Osteoblast (primary cell): ENCODE data around the gene BIRC5. TPM values are rescaled to one million over a fixed set of nuclear protein-coding genes. Genes with fewer than 3 reads are reported as not detected.

Experiments used
- DNase-seq: peaks from one replicate; pipeline ENCODE4 v3.0.0; 2011; ENCODE audit warnings: low spot score, mixed read lengths; ENCODE audit not compliant: insufficient read length; ENCODE audit errors: missing footprints
- H2AFZ ChIP-seq: 2 replicates; pipeline ENCODE4 v1.6.0; 2011; ENCODE audit warnings: mild to moderate bottlenecking, low read length
- H3K27ac ChIP-seq: 2 replicates; pipeline ENCODE4 v1.5.1; 2011; ENCODE audit warnings: mild to moderate bottlenecking, low read depth, low read length, moderate library complexity
- H3K27me3 ChIP-seq: 2 replicates; pipeline ENCODE4 v1.6.0; 2012; ENCODE audit warnings: mild to moderate bottlenecking, control low read depth, inconsistent platforms, low read length, moderate library complexity; ENCODE audit not compliant: insufficient read depth
- H3K36me3 ChIP-seq: 2 replicates; pipeline ENCODE4 v1.5.1; 2011; ENCODE audit warnings: mild to moderate bottlenecking, low read length, control low read depth, moderate library complexity; ENCODE audit not compliant: insufficient read depth
- H3K4me1 ChIP-seq: 2 replicates; pipeline ENCODE4 v1.5.1; 2011; ENCODE audit warnings: mild to moderate bottlenecking, low read length, control low read depth, moderate library complexity; ENCODE audit not compliant: insufficient read depth
- H3K4me2 ChIP-seq: 2 replicates; pipeline ENCODE4 v1.6.0; 2011; ENCODE audit warnings: mild to moderate bottlenecking, low read length; ENCODE audit not compliant: insufficient read depth
- H3K4me3 ChIP-seq: fragments of 200-600 bp; sonication (generic); 3 replicates; pipeline ENCODE4 v1.5.1; 2012; ENCODE audit warnings: mild to moderate bottlenecking, low read length, inconsistent platforms; ENCODE audit not compliant: insufficient read depth
- H3K79me2 ChIP-seq: 2 replicates; pipeline ENCODE4 v1.6.0; 2012; ENCODE audit warnings: mild to moderate bottlenecking, low read length, control low read depth, inconsistent platforms; ENCODE audit not compliant: insufficient read depth
- H3K9me3 ChIP-seq: 2 replicates; pipeline ENCODE4 v1.5.1; 2011; ENCODE audit warnings: low read depth, low read length, control low read depth
- H4K20me1 ChIP-seq: 2 replicates; pipeline ENCODE4 v1.6.0; 2012; ENCODE audit warnings: mild to moderate bottlenecking, low read length, control low read depth; ENCODE audit not compliant: insufficient read depth
- total RNA-seq: library from RNA; depleted of rRNA; stranded (reverse); fragments of >200 nt; gene quantifications from 2 replicates; pipeline ENCODE4 v1.2.3, GENCODE V29; 2012
- TF ChIP-seq, protein P1 (sequence below): IDR thresholded peaks from 2 replicates; pipeline ENCODE4 v1.5.1; 2011; ENCODE audit warnings: mild to moderate bottlenecking, low read depth, low read length, moderate library complexity; ENCODE audit errors: extremely low read depth

The BIRC5 gene
- total RNA-seq, 1 donor: 8.0 TPM

DNA sequence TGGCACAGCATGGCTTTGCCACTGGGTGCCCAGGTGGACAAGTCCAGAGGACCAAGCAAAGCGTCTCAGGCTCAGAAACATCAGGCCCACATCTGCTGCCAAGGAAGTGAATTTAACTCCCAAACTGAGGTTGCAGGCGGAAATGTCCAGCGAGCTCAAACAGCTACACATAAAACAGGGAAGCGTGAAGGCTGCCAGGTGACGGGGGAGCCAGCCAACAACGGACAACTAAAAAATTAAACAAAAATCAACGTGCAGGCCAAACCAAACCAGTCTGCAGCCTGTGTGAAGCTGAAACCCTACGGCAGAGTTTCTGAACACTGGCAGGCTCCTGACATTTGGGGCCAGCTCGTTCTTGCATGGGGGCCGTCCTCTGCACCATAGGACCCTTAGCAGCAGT is 29.7 kb upstream of the BIRC5 start:
- H4K20me1 ChIP-seq: no peaks in the 10 kb centered on the region
- H3K27ac ChIP-seq: no peak overlapping the region
- peaks cover 12% of the 10 kb centered on the region for H3K79me2 ChIP-seq
- H2AFZ ChIP-seq: peak overlapping the region; percentile 3
- H3K9me3 ChIP-seq: no peaks in the 10 kb centered on the region
- no peaks in the 10 kb centered on the region for H3K27me3 ChIP-seq
- H3K4me2 ChIP-seq: no peak overlapping the region
- peak; percentile 52 for DNase-seq
- H3K4me1 ChIP-seq: peaks cover 13% of the 10 kb centered on the region
- H3K36me3 ChIP-seq: no peaks in the 10 kb centered on the region
- TF ChIP-seq, protein P1, sequence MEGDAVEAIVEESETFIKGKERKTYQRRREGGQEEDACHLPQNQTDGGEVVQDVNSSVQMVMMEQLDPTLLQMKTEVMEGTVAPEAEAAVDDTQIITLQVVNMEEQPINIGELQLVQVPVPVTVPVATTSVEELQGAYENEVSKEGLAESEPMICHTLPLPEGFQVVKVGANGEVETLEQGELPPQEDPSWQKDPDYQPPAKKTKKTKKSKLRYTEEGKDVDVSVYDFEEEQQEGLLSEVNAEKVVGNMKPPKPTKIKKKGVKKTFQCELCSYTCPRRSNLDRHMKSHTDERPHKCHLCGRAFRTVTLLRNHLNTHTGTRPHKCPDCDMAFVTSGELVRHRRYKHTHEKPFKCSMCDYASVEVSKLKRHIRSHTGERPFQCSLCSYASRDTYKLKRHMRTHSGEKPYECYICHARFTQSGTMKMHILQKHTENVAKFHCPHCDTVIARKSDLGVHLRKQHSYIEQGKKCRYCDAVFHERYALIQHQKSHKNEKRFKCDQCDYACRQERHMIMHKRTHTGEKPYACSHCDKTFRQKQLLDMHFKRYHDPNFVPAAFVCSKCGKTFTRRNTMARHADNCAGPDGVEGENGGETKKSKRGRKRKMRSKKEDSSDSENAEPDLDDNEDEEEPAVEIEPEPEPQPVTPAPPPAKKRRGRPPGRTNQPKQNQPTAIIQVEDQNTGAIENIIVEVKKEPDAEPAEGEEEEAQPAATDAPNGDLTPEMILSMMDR: no peak
- no peak overlapping the region for H3K4me3 ChIP-seq

- Histone ChIP-seq H3K4me3 (no peak overlapping the region), H2AFZ (peak overlapping the region; percentile 56), H3K27me3 (no peaks in the 10 kb centered on the region), H3K9me3 (no peaks in the 10 kb centered on the region), H3K36me3 (no peaks in the 10 kb centered on the region), H3K27ac (no peak overlapping the region), H3K4me2 (no peak overlapping the region), H3K4me1 (peaks cover 13% of the 10 kb centered on the region), H3K79me2 (peaks cover 12% of the 10 kb centered on the region), H4K20me1 (no peaks in the 10 kb centered on the region)
- peak; percentile 75 for DNase-seq
- TF ChIP-seq, protein P1: no peak
These were observed 29.2 kb upstream of the BIRC5 start for GRCh38 chr17:78184868-78185267.

- H3K9me3 ChIP-seq: no peaks in the 10 kb centered on the region
- H3K4me1 ChIP-seq: peaks cover 13% of the 10 kb centered on the region
- no peaks in the 10 kb centered on the region for H3K27me3 ChIP-seq
- H3K79me2 ChIP-seq: peaks cover 12% of the 10 kb centered on the region
- peak overlapping the region; percentile 93 for H2AFZ ChIP-seq
- H3K4me2 ChIP-seq: peak overlapping the region; percentile 97
- H3K4me3 ChIP-seq: peak overlapping the region; percentile 94
- DNase-seq: peak; percentile 89
- TF ChIP-seq, protein P1: no peak
- peaks cover 3% of the 10 kb centered on the region for H4K20me1 ChIP-seq
- H3K27ac ChIP-seq: no peak overlapping the region
- H3K36me3 ChIP-seq: peaks cover 4% of the 10 kb centered on the region
These were observed 27.9 kb upstream of the BIRC5 start for GRCh38 chr17:78185981-78186691.

DNA sequence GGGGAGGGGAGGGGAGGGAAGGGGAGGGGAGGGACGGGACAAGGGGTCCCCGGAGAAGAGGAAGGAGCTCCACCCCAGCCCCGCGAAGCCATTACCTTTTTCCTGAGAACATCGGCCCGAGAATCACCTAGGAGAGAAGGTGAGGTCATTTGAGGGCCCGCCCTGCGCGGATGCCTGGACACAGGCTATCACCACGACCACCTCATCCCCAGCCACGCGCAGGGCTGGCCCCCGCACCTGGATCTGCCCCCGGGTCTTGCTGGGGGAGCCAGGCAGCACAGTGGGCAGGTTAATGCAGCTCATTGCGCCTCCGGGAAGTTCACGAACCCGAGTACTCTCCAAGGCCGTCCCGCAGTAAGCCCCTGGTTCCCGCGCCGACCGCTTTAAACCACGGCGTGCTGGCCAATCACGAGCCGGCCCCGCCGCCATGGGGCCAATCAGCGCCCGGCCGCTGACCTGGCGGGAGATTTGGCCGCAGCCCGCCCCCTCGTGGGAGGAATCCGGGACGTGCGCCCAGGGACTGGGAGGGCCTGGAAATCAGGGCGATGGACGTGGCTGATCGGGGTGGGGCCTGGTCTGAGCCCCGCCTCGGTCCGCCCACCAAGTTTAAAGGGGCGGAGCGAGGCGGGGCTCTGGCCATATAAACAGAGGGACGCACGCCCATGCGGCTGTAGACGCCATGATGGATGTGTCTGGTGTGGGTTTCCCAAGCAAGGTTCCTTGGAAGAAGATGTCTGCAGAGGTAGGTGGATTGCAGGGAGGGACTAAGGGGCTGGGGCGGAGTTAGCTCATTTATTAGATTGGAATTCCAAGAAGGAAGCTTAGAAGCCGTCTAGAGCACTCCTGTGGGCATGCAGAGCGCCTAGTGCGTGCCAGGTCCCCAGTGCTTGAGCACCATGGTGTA is 27.1 kb upstream of the BIRC5 start, which contains the start of the genes AFMID and TK1:
AFMID (plus strand) TSS at position 671 of the 904 bp plus-strand sequence; CDS start at position 680, 9 bp downstream.
TK1 (minus strand) TSS at position 361 of the 904 bp plus-strand sequence; CDS start at position 303, 58 bp downstream.
- Histone ChIP-seq H3K79me2 (peaks cover 12% of the 10 kb centered on the region), H3K4me1 (peaks cover 13% of the 10 kb centered on the region), H4K20me1 (peaks cover 3% of the 10 kb centered on the region), H2AFZ (peak within 1 kb of the TSS; percentile 95), H3K27ac (peak within 1 kb of the TSS; percentile 65), H3K27me3 (no peaks in the 10 kb centered on the region), H3K36me3 (peaks cover 4% of the 10 kb centered on the region), H3K4me2 (peak within 1 kb of the TSS; percentile 97), H3K4me3 (peak within 1 kb of the TSS; percentile 94), H3K9me3 (no peaks in the 10 kb centered on the region)
- TF ChIP-seq, protein P1: peak; percentile 56
- peak; percentile 100 for DNase-seq
